Parathyroid adenoma (tissue), 2 donors: ENCODE data around the gene PCDH9.

Source experiments
- H2AFZ ChIP-seq: fragments of 300-600 bp; sonication (generic); one replicate; pipeline ENCODE4 v1.7.0; 2017; ENCODE audit warnings: antibody characterized with exemption, mild to moderate bottlenecking
- H3K27ac ChIP-seq: fragments of 300-600 bp; sonication (generic); one replicate; pipeline ENCODE4 v1.7.0; 2017
- H3K27me3 ChIP-seq: fragments of 300-600 bp; sonication (generic); one replicate; pipeline ENCODE4 v1.7.0; 2017; ENCODE audit warnings: low read length; ENCODE audit not compliant: control insufficient read depth, insufficient read depth
- H3K36me3 ChIP-seq: fragments of 300-600 bp; sonication (generic); one replicate; pipeline ENCODE4 v1.7.0; 2017; ENCODE audit warnings: low read length; ENCODE audit not compliant: control insufficient read depth, insufficient read depth
- H3K4me1 ChIP-seq: fragments of 300-600 bp; sonication (generic); one replicate; pipeline ENCODE4 v1.7.0; 2017; ENCODE audit warnings: control low read depth
- H3K4me2 ChIP-seq: fragments of 300-600 bp; sonication (generic); one replicate; pipeline ENCODE4 v1.7.0; 2017; ENCODE audit warnings: low read length
- H3K4me3 ChIP-seq: fragments of 300-600 bp; sonication (generic); one replicate; pipeline ENCODE4 v1.7.0; 2017; ENCODE audit warnings: low read depth, low read length
- H3K79me2 ChIP-seq: fragments of 300-600 bp; sonication (generic); one replicate; pipeline ENCODE4 v1.7.0; 2017; ENCODE audit warnings: control low read depth
- H3K9ac ChIP-seq: fragments of 300-600 bp; sonication (generic); one replicate; pipeline ENCODE4 v1.7.0; 2017; ENCODE audit warnings: mild to moderate bottlenecking
- H3K9me3 ChIP-seq: fragments of 300-600 bp; sonication (generic); one replicate; pipeline ENCODE4 v1.7.0; 2017; ENCODE audit warnings: low read length; ENCODE audit not compliant: control insufficient read depth
- CTCF ChIP-seq: fragments of 300-600 bp; sonication (generic); IDR thresholded peaks from one replicate; pipeline ENCODE4 v1.7.0; 2017; ENCODE audit warnings: antibody characterized with exemption, mild to moderate bottlenecking
- donor health status: primary hyperparathyroidism.

The PCDH9 gene

GRCh38 chr13:67018775-67019174 is 211.4 kb downstream of the PCDH9 start:
- no peak overlapping the region for H3K4me2 ChIP-seq
- no peaks in the 10 kb centered on the region for H3K9me3 ChIP-seq
- H3K27ac ChIP-seq, result no peak overlapping the region
- H3K27me3 ChIP-seq, result no peaks in the 10 kb centered on the region
- no peaks in the 10 kb centered on the region for H3K36me3 ChIP-seq
- no peaks in the 10 kb centered on the region for H3K4me1 ChIP-seq
- H3K4me3 ChIP-seq, result no peak overlapping the region
- H3K79me2 ChIP-seq, result no peaks in the 10 kb centered on the region
- no peak overlapping the region for H3K9ac ChIP-seq
- no peak overlapping the region for H2AFZ ChIP-seq
- TF ChIP-seq CTCF, result no peak

- TF ChIP-seq CTCF, result no peak
- H3K36me3 ChIP-seq, result no peaks in the 10 kb centered on the region
- H3K4me1 ChIP-seq, result no peaks in the 10 kb centered on the region
- no peaks in the 10 kb centered on the region for H3K79me2 ChIP-seq
- H3K9me3 ChIP-seq, result no peaks in the 10 kb centered on the region
- H3K27me3 ChIP-seq, result no peaks in the 10 kb centered on the region
- H3K4me3 ChIP-seq, result no peak overlapping the region
- H3K27ac ChIP-seq, result no peak overlapping the region
- no peak overlapping the region for H2AFZ ChIP-seq
- no peak overlapping the region for H3K4me2 ChIP-seq
- H3K9ac ChIP-seq, result no peak overlapping the region
These were observed 212.9 kb downstream of the PCDH9 start for GRCh38 chr13:67017276-67017675.

DNA sequence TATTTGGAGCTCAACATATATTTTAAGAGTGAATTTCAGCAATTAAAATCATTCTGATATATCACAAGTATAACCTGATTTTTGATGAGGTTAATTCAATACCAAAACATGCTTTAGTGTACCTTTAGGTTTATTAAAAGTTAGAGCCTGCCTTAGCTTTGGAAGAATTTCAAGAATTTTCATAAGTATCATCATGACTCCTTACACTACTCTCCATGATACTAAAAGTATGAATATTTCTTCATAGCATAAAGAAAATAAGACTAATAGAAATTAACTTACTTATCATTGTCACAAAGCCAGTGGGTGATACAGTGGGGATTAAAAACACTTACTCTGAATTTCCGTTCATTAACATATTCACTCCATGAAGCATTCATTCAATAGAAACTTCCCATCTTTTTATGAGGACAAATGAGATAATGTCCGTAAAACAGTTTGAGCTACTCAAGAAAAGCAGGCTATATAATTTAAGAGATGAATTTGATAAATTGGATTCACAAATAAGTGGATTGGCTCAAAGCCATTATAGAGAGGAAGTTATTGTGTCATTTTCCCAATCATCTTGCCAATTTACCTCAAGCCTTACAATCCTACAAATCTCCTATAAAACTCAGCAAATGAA is 214.0 kb downstream of the PCDH9 start:
- no peak overlapping the region for H3K9ac ChIP-seq
- TF ChIP-seq CTCF, result no peak
- H3K27me3 ChIP-seq, result no peaks in the 10 kb centered on the region
- H3K4me3 ChIP-seq, result no peak overlapping the region
- H3K4me1 ChIP-seq, result no peaks in the 10 kb centered on the region
- no peak overlapping the region for H3K27ac ChIP-seq
- no peak overlapping the region for H3K4me2 ChIP-seq
- H3K79me2 ChIP-seq, result no peaks in the 10 kb centered on the region
- H3K9me3 ChIP-seq, result no peaks in the 10 kb centered on the region
- H3K36me3 ChIP-seq, result no peaks in the 10 kb centered on the region
- no peak overlapping the region for H2AFZ ChIP-seq

DNA sequence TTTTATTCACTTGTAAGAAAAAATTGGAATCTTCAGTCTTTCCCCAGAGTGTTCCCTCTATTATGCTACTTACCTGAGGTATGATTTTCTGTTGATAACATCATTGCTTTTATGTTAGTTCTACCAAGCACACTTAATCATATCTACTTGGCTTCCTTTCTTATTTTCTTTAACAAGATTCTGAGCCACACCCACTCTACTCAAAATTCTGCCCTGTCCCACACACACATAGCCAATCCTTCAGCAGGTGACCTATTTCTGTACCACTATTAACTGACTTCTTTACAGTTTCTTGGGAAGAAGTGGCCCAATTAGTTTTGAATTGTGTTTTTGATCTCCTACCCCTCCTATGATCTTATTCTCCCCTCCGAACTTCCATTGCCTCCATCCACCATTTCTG is 215.7 kb downstream of the PCDH9 start:
- no peaks in the 10 kb centered on the region for H3K36me3 ChIP-seq
- no peak overlapping the region for H3K4me3 ChIP-seq
- no peak for TF ChIP-seq CTCF
- H3K27ac ChIP-seq, result no peak overlapping the region
- no peak overlapping the region for H3K4me2 ChIP-seq
- H3K4me1 ChIP-seq, result no peaks in the 10 kb centered on the region
- no peak overlapping the region for H2AFZ ChIP-seq
- no peak overlapping the region for H3K9ac ChIP-seq
- H3K9me3 ChIP-seq, result no peaks in the 10 kb centered on the region
- H3K79me2 ChIP-seq, result no peaks in the 10 kb centered on the region
- H3K27me3 ChIP-seq, result no peaks in the 10 kb centered on the region

- H3K4me2 ChIP-seq, result no peak overlapping the region
- no peaks in the 10 kb centered on the region for H3K27me3 ChIP-seq
- no peaks in the 10 kb centered on the region for H3K79me2 ChIP-seq
- no peak overlapping the region for H3K9ac ChIP-seq
- TF ChIP-seq CTCF, result no peak
- H3K27ac ChIP-seq, result no peak overlapping the region
- H3K9me3 ChIP-seq, result no peaks in the 10 kb centered on the region
- H3K4me1 ChIP-seq, result no peaks in the 10 kb centered on the region
- H3K4me3 ChIP-seq, result no peak overlapping the region
- H2AFZ ChIP-seq, result no peak overlapping the region
- no peaks in the 10 kb centered on the region for H3K36me3 ChIP-seq
These were observed 216.4 kb downstream of the PCDH9 start for GRCh38 chr13:67013709-67014108.
